H1 (cell line): ENCODE measurements around the gene TMEM244.

Source experiments
- CEBPB ChIP-seq: IDR thresholded peaks from 2 replicates; pipeline ENCODE4 v1.6.1; 2012; ENCODE audit warnings: low read depth, low read length
- POLR2A ChIP-seq, 2 experiments: IDR thresholded peaks; 1 replicate in 1 of 2; 2 replicates in 1 of 2; pipeline ENCODE4 v1.6.1; 2011; ENCODE audit warnings: low read depth in 2 of 2, low read length in 2 of 2, mild to moderate bottlenecking in 2 of 2; ENCODE audit errors: control extremely low read depth in 1 of 2
- RFX5 ChIP-seq: IDR thresholded peaks from 2 replicates; pipeline ENCODE4 v1.6.1; 2011; ENCODE audit warnings: low read depth, low read length, improper control_type of control experiment, borderline replicate concordance
- SP4 ChIP-seq: IDR thresholded peaks from 2 replicates; pipeline ENCODE4 v1.6.1; 2012; ENCODE audit warnings: low read length, inconsistent platforms
- SUZ12 ChIP-seq: fragments of 200-600 bp; sonication (generic); IDR thresholded peaks from 2 replicates; pipeline ENCODE4 v1.6.1; 2012; ENCODE audit warnings: mild to moderate bottlenecking, inconsistent platforms, low read length, moderate library complexity, mixed read lengths
- TF ChIP-seq, protein P1 (sequence below), 3 experiments: IDR thresholded peaks; 1 replicate in 2 of 3; 2 replicates in 1 of 3; pipeline versions ENCODE4 v1.5.1 to v1.6.1; 2011; ENCODE audit warnings: low read length in 3 of 3, mild to moderate bottlenecking in 3 of 3, inconsistent platforms in 2 of 3, low read depth in 1 of 3, moderate library complexity in 1 of 3; ENCODE audit not compliant: insufficient read depth in 1 of 3; ENCODE audit errors: control extremely low read depth in 1 of 3

DNA sequence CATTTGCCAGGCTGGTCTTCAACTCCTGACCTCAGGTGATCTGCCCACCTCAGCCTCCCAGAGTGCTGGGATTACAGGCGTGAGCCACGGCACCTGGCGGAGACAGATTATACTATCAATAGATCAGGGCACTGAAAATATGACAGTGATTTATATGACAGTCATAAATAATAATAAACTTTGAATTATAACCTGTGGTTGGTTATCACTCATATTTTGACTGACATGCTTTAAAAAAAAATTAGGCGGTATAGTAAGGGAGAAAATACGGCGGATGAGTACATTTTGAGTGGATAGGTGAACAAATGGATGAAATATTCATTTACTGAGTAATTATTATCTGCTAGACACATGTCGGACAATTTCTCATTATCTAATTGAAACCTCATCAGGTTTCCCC lies 28.8 kb downstream of the TMEM244 start:
- TF ChIP-seq, protein P1, sequence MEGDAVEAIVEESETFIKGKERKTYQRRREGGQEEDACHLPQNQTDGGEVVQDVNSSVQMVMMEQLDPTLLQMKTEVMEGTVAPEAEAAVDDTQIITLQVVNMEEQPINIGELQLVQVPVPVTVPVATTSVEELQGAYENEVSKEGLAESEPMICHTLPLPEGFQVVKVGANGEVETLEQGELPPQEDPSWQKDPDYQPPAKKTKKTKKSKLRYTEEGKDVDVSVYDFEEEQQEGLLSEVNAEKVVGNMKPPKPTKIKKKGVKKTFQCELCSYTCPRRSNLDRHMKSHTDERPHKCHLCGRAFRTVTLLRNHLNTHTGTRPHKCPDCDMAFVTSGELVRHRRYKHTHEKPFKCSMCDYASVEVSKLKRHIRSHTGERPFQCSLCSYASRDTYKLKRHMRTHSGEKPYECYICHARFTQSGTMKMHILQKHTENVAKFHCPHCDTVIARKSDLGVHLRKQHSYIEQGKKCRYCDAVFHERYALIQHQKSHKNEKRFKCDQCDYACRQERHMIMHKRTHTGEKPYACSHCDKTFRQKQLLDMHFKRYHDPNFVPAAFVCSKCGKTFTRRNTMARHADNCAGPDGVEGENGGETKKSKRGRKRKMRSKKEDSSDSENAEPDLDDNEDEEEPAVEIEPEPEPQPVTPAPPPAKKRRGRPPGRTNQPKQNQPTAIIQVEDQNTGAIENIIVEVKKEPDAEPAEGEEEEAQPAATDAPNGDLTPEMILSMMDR (IDR thresholded peaks at IDR 0.05; ENCODE audit: control extremely low read depth in 1 of 3, insufficient read depth in 1 of 3, low read depth in 1 of 3, low read length in 3 of 3): no peak
- TF ChIP-seq CEBPB (no peak), SUZ12 (no peak), RFX5 (no peak), POLR2A (IDR thresholded peaks at IDR 0.05; ENCODE audit: control extremely low read depth in 1 of 2, low read depth in 2 of 2, low read length in 2 of 2) (no peak), SP4 (no peak)
